ENCODE data around the gene RHPN2. TPM values are rescaled to one million over a fixed set of nuclear protein-coding genes. Genes with fewer than 3 reads are reported as not detected.

Gene RHPN2
- total and polyA plus RNA-seq, 2 of the 13 experiments (the other 11 are each of a cell fraction or from before 2014, with no cell fraction given): 20.3 to 48.0 TPM

DNA sequence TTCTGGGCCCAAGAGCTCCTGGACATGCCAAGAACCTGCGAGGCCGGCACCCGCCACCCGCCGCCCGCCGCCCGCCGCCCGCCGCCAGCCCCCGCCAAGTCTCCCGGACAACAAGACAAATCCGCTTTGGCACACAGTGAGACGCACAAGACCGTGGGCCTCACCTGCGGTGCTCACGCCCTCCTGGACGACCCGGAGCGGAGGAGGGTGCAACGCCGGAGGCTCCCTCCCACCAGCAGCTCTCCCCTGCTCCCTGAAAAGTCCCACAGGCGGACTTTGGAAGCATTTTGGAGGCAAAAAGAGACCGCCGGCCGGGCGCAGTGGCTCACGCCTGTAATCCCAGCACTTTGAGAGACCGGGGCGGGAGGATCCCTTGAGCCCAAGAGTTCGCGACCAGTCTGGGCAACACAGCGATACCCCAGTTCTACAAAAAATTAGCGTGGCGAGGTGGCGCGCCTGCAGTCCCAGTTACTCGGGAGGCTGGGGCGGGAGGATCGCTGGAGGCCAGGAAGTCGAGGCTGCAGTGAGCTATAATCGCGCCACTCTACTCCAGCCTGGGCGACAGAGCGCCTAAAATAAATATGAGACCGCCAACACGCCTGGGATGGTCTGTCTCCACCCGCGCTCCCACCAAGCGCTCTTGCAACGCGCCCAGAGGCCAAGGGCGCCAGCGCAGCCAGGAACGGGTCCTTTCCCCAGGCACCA lies 783 bp downstream of the RHPN2 start (continued):
- TF ChIP-seq MTA1 (CRISPR knock-in tag; IDR thresholded peaks at IDR 0.05; ENCODE audit: borderline replicate concordance): peak; percentile 44; the same call in 1 of the 2 replicates
- TF ChIP-seq, protein P1, sequence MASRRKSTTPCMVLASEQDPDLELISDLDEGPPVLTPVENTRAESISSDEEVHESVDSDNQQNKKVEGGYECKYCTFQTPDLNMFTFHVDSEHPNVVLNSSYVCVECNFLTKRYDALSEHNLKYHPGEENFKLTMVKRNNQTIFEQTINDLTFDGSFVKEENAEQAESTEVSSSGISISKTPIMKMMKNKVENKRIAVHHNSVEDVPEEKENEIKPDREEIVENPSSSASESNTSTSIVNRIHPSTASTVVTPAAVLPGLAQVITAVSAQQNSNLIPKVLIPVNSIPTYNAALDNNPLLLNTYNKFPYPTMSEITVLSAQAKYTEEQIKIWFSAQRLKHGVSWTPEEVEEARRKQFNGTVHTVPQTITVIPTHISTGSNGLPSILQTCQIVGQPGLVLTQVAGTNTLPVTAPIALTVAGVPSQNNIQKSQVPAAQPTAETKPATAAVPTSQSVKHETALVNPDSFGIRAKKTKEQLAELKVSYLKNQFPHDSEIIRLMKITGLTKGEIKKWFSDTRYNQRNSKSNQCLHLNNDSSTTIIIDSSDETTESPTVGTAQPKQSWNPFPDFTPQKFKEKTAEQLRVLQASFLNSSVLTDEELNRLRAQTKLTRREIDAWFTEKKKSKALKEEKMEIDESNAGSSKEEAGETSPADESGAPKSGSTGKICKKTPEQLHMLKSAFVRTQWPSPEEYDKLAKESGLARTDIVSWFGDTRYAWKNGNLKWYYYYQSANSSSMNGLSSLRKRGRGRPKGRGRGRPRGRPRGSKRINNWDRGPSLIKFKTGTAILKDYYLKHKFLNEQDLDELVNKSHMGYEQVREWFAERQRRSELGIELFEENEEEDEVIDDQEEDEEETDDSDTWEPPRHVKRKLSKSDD (CRISPR knock-in tag; IDR thresholded peaks at IDR 0.05; ENCODE audit: low read depth): no peak
- TF ChIP-seq ZEB1 (IDR thresholded peaks at IDR 0.05; ENCODE audit: insufficient replicate concordance, low read depth): no peak
- TF ChIP-seq HNRNPL (IDR thresholded peaks at IDR 0.05; ENCODE audit: low read depth, low read length): 0 out of 2 replicates have a peak, but pooled peaks have one; percentile 32
- peak; percentile 5; the same call in 1 of the 2 replicates for TF ChIP-seq MYC (CRISPR knock-in tag; IDR thresholded peaks at IDR 0.05; ENCODE audit: borderline replicate concordance)
- TF ChIP-seq FOXK1 (CRISPR knock-in tag; IDR thresholded peaks at IDR 0.05; ENCODE audit: borderline replicate concordance, low read depth): no peak
- no peak for TF ChIP-seq GPN1 (CRISPR knock-in tag; IDR thresholded peaks at IDR 0.05; ENCODE audit: borderline replicate concordance)
- TF ChIP-seq ZSCAN31 (CRISPR knock-in tag; IDR thresholded peaks at IDR 0.05; ENCODE audit: low read depth): no peak
- no peak for TF ChIP-seq STAG1 (CRISPR knock-in tag; IDR thresholded peaks at IDR 0.05)
- TF ChIP-seq, protein P2, sequence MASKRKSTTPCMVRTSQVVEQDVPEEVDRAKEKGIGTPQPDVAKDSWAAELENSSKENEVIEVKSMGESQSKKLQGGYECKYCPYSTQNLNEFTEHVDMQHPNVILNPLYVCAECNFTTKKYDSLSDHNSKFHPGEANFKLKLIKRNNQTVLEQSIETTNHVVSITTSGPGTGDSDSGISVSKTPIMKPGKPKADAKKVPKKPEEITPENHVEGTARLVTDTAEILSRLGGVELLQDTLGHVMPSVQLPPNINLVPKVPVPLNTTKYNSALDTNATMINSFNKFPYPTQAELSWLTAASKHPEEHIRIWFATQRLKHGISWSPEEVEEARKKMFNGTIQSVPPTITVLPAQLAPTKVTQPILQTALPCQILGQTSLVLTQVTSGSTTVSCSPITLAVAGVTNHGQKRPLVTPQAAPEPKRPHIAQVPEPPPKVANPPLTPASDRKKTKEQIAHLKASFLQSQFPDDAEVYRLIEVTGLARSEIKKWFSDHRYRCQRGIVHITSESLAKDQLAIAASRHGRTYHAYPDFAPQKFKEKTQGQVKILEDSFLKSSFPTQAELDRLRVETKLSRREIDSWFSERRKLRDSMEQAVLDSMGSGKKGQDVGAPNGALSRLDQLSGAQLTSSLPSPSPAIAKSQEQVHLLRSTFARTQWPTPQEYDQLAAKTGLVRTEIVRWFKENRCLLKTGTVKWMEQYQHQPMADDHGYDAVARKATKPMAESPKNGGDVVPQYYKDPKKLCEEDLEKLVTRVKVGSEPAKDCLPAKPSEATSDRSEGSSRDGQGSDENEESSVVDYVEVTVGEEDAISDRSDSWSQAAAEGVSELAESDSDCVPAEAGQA (IDR thresholded peaks at IDR 0.05; ENCODE audit: low read depth): no peak
- TF ChIP-seq, protein P2 (CRISPR knock-in tag; IDR thresholded peaks at IDR 0.05; ENCODE audit: borderline replicate concordance): no peak
- TF ChIP-seq BRD4 (CRISPR knock-in tag; IDR thresholded peaks at IDR 0.05): no peak
- no peak for TF ChIP-seq ZNF468 (CRISPR knock-in tag; IDR thresholded peaks at IDR 0.05)
- TF ChIP-seq ZBTB44 (CRISPR knock-in tag; IDR thresholded peaks at IDR 0.05): no peak
- TF ChIP-seq ZNF550 (CRISPR knock-in tag; IDR thresholded peaks at IDR 0.05; ENCODE audit: borderline replicate concordance): no peak
- no peak for TF ChIP-seq TERF1 (CRISPR knock-in tag; IDR thresholded peaks at IDR 0.05)

Data from HepG2 (cell line).